ENCODE data around the gene ACSF3.
"Not testable (repeated sequence)": the region's sequence is repeated elsewhere in the genome, so short reads cannot be mapped to it uniquely, and the experiment has no call there.

The ACSF3 gene

GRCh38 chr16:89164847-89165680 lies 71.4 kb downstream of the ACSF3 start:
- H3K4me3 ChIP-seq (ENCODE audit: low read depth, low read length), result no peak overlapping the region
- H3K27ac ChIP-seq (ENCODE audit: extremely low read depth, low read depth, low read length), result no peak overlapping the region
- H3K36me3 ChIP-seq (ENCODE audit: control insufficient read depth in 2 of 2, insufficient read depth in 1 of 2, low read length in 2 of 2), result no peaks in the 10 kb centered on the region
- no peaks in the 10 kb centered on the region for H3K9me3 ChIP-seq (ENCODE audit: control insufficient read depth, insufficient read depth, low read depth, low read length)
- ChIA-PET CTCF (interaction anchor here (1.5 kb wide), 1 partner anchor 9 kb away, joined by 4 read pairs; no protein-coding TSS in a partner anchor), POLR2A (interaction anchor here (0.6 kb wide), 1 partner anchor 147 kb away, joined by 3 read pairs; no protein-coding TSS in a partner anchor)
- H3K4me1 ChIP-seq (ENCODE audit: control insufficient read depth, insufficient read depth, low read length), result no peaks in the 10 kb centered on the region; the same call in 1 of the 2 replicates
- no peak for TF ChIP-seq ZNF626 (tag by site-specific recombination; IDR thresholded peaks at IDR 0.05)
- no peak for TF ChIP-seq EGR2 (tag by site-specific recombination; IDR thresholded peaks at IDR 0.05; ENCODE audit: low read depth)

GRCh38 chr16:89165681-89165979 lies 72.0 kb downstream of the ACSF3 start:
- H3K9me3 ChIP-seq (ENCODE audit: control insufficient read depth, insufficient read depth, low read depth, low read length); H3K4me1 ChIP-seq (ENCODE audit: control insufficient read depth, insufficient read depth, low read length); H3K27ac ChIP-seq (ENCODE audit: extremely low read depth, low read depth, low read length); H3K36me3 ChIP-seq (ENCODE audit: control insufficient read depth in 2 of 2, insufficient read depth in 1 of 2, low read length in 2 of 2); POLR2A ChIA-PET; CTCF ChIA-PET; H3K4me3 ChIP-seq (ENCODE audit: low read depth, low read length): not testable (repeated sequence)
- TF ChIP-seq ZFHX2 (tag by site-specific recombination; conservative IDR thresholded peaks at IDR 0.05), result peak; percentile 22; the same call in 1 of the 2 replicates
- TF ChIP-seq EGR2 (tag by site-specific recombination; IDR thresholded peaks at IDR 0.05; ENCODE audit: low read depth), result 0 out of 2 replicates have a peak, but pooled peaks have one; percentile 24

GRCh38 chr16:89166696-89167424 lies 73.2 kb downstream of the ACSF3 start:
- H3K9me3 ChIP-seq (ENCODE audit: control insufficient read depth, insufficient read depth, low read depth, low read length), result no peaks in the 10 kb centered on the region
- no peaks in the 10 kb centered on the region for H3K36me3 ChIP-seq (ENCODE audit: control insufficient read depth in 2 of 2, insufficient read depth in 1 of 2, low read length in 2 of 2)
- ChIA-PET POLR2A (interaction anchor here (1.5 to 2.2 kb wide), 3 partner anchors 51 to 357 kb away, joined by 3 to 15 read pairs (median 5); partner anchors contain the start of genes APRT and ZNF778), CTCF (interaction anchor here (0.6 to 1.7 kb wide), 32 partner anchors 11 to 717 kb away, joined by 3 to 19 read pairs (median 3); partner anchors contain the start of genes APRT and ZNF778)
- H3K27ac ChIP-seq (ENCODE audit: extremely low read depth, low read depth, low read length), result peak overlapping the region; percentile 36; the same call in 1 of the 2 replicates
- TF ChIP-seq ZNF521 (tag by site-specific recombination; IDR thresholded peaks at IDR 0.05), result no peak
- TF ChIP-seq PRDM2 (tag by site-specific recombination; IDR thresholded peaks at IDR 0.05; ENCODE audit: borderline replicate concordance), result peak; percentile 18; the same call in 1 of the 2 replicates
- peak; percentile 44; the same call in 1 of the 2 replicates for TF ChIP-seq GLIS2 (tag by site-specific recombination; IDR thresholded peaks at IDR 0.05)
- 0 out of 2 replicates have a peak, but pooled peaks have one; percentile 34 for TF ChIP-seq ZNF138 (tag by site-specific recombination; IDR thresholded peaks at IDR 0.05; ENCODE audit: borderline replicate concordance)
- TF ChIP-seq KLF16 (tag by site-specific recombination; IDR thresholded peaks at IDR 0.05), result no peak
- no peak for TF ChIP-seq ZBTB8A (tag by site-specific recombination; IDR thresholded peaks at IDR 0.05)
- no peak overlapping the region for H3K4me3 ChIP-seq (ENCODE audit: low read depth, low read length)
- H3K4me1 ChIP-seq (ENCODE audit: control insufficient read depth, insufficient read depth, low read length), result peaks cover 2% of the 10 kb centered on the region; the same call in 1 of the 2 replicates
